ENCODE results near the gene AUP1.
"Not testable (repeated sequence)": the region's sequence is repeated elsewhere in the genome, so short reads cannot be mapped to it uniquely, and the experiment has no call there.

Gene AUP1

GRCh38 chr2:74529357-74530238, at the start of gene AUP1, which contains the start of gene HTRA2:
AUP1 (minus strand) TSS chr2:74529706; CDS start chr2:74529629, 77 bp downstream.
HTRA2 (plus strand) TSS chr2:74529933; CDS start chr2:74530007, 74 bp downstream.
- peak; percentile 98 for DNase-seq (ENCODE audit: low read depth, low spot score)

GRCh38 chr2:74578408-74578807, 48.9 kb upstream of the AUP1 start:
- no peak for DNase-seq (ENCODE audit: low read depth, low spot score)

- DNase-seq (ENCODE audit: low read depth, low spot score), result no peak
These were observed 47.9 kb upstream of the AUP1 start for GRCh38 chr2:74577448-74577847.

- DNase-seq (ENCODE audit: low read depth, low spot score), result no peak
These were observed 47.3 kb upstream of the AUP1 start for GRCh38 chr2:74576863-74577229.

GRCh38 chr2:74576211-74576862, 46.8 kb upstream of the AUP1 start:
- no peak for DNase-seq (ENCODE audit: low read depth, low spot score)

GRCh38 chr2:74575320-74575719, 45.8 kb upstream of the AUP1 start:
- no peak for DNase-seq (ENCODE audit: low read depth, low spot score)

- no peak for DNase-seq (ENCODE audit: low read depth, low spot score)
These were observed 44.4 kb upstream of the AUP1 start for GRCh38 chr2:74573747-74574562.

GRCh38 chr2:74572178-74572925, 42.8 kb upstream of the AUP1 start:
- DNase-seq (ENCODE audit: low read depth, low spot score), result no peak

- no peak for DNase-seq (ENCODE audit: low read depth, low spot score)
These were observed 41.6 kb upstream of the AUP1 start for GRCh38 chr2:74571058-74571457.

- DNase-seq (ENCODE audit: low read depth, low spot score), result no peak
These were observed 40.2 kb upstream of the AUP1 start for GRCh38 chr2:74569686-74570085.

- no peak for DNase-seq (ENCODE audit: low read depth, low spot score)
These were observed 38.4 kb upstream of the AUP1 start for GRCh38 chr2:74567881-74568280.

GRCh38 chr2:74566754-74567085, 37.2 kb upstream of the AUP1 start:
- no peak for DNase-seq (ENCODE audit: low read depth, low spot score)

- DNase-seq (ENCODE audit: low read depth, low spot score), result no peak
These were observed 36.7 kb upstream of the AUP1 start for GRCh38 chr2:74566076-74566753.

- no peak for DNase-seq (ENCODE audit: low read depth, low spot score)
These were observed 34.7 kb upstream of the AUP1 start for GRCh38 chr2:74564222-74564621.

GRCh38 chr2:74562126-74562775, 32.7 kb upstream of the AUP1 start:
- no peak for DNase-seq (ENCODE audit: low read depth, low spot score)

GRCh38 chr2:74561022-74561421, 31.5 kb upstream of the AUP1 start:
- not testable (repeated sequence) for DNase-seq (ENCODE audit: low read depth, low spot score)

- DNase-seq (ENCODE audit: low read depth, low spot score), result no peak
These were observed 31.1 kb upstream of the AUP1 start for GRCh38 chr2:74560591-74560990.

- DNase-seq (ENCODE audit: low read depth, low spot score), result no peak
These were observed 30.4 kb upstream of the AUP1 start for GRCh38 chr2:74559912-74560311.

- DNase-seq (ENCODE audit: low read depth, low spot score), result no peak
These were observed 29.1 kb upstream of the AUP1 start for GRCh38 chr2:74558284-74559230.

Measured in ELF-1 (cell line).